PC-3 (cell line): ENCODE results near the gene PAH.

Experiments
- EZH2 ChIP-seq: fragments of 300-600 bp; sonication (generic); IDR thresholded peaks from one replicate; pipeline ENCODE4 v1.6.1; 2017; ENCODE audit warnings: antibody characterized with exemption, mild to moderate bottlenecking, low read length; ENCODE audit not compliant: unreplicated experiment
- EZH2phosphoT487 ChIP-seq: fragments of 300-600 bp; sonication (generic); IDR thresholded peaks from 2 replicates; pipeline ENCODE4 v1.6.1; 2018; ENCODE audit warnings: mild to moderate bottlenecking, antibody characterized with exemption, low read length, borderline replicate concordance
- TF ChIP-seq, protein P1 (sequence below): fragments of 300-600 bp; sonication (generic); conservative IDR thresholded peaks from 2 replicates; pipeline ENCODE4 v1.5.1; 2017; ENCODE audit warnings: antibody characterized with exemption, low read depth, mild to moderate bottlenecking, low read length

DNA sequence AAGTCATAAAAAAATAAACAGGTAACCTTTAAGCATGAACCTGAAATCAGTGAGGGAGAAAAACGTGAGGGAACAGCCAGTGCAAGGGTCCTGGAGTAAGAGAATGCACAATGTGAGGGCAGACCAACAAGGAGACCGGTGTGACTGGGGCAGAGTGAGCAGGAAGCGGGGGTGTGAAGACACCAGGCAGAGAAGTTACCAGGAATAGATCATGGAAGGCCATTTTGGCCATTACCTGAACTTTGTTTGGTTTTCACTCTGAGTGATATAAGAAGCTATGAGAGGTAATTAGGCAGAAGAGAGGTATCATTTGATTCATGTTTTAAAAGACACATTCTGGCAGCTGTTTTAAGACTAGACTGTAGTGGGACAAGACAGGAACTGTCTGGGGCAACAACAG, 15.0 kb downstream of the PAH start:
- TF ChIP-seq, protein P1, sequence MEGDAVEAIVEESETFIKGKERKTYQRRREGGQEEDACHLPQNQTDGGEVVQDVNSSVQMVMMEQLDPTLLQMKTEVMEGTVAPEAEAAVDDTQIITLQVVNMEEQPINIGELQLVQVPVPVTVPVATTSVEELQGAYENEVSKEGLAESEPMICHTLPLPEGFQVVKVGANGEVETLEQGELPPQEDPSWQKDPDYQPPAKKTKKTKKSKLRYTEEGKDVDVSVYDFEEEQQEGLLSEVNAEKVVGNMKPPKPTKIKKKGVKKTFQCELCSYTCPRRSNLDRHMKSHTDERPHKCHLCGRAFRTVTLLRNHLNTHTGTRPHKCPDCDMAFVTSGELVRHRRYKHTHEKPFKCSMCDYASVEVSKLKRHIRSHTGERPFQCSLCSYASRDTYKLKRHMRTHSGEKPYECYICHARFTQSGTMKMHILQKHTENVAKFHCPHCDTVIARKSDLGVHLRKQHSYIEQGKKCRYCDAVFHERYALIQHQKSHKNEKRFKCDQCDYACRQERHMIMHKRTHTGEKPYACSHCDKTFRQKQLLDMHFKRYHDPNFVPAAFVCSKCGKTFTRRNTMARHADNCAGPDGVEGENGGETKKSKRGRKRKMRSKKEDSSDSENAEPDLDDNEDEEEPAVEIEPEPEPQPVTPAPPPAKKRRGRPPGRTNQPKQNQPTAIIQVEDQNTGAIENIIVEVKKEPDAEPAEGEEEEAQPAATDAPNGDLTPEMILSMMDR, result no peak
- TF ChIP-seq EZH2phosphoT487, result no peak
- no peak for TF ChIP-seq EZH2
